GM21576 (cell line): ENCODE results near the gene BMPR1A.
"Not testable (repeated sequence)": the region's sequence is repeated elsewhere in the genome, so short reads cannot be mapped to it uniquely, and the experiment has no call there.

ENCODE experiments used
- ATAC-seq: cut with Tn5 transposase; IDR thresholded peaks from one replicate; pipeline ENCODE4 v1.9.1; 2021; ENCODE audit warnings: mild to moderate bottlenecking, moderate library complexity; ENCODE audit not compliant: unreplicated experiment

BMPR1A gene

DNA sequence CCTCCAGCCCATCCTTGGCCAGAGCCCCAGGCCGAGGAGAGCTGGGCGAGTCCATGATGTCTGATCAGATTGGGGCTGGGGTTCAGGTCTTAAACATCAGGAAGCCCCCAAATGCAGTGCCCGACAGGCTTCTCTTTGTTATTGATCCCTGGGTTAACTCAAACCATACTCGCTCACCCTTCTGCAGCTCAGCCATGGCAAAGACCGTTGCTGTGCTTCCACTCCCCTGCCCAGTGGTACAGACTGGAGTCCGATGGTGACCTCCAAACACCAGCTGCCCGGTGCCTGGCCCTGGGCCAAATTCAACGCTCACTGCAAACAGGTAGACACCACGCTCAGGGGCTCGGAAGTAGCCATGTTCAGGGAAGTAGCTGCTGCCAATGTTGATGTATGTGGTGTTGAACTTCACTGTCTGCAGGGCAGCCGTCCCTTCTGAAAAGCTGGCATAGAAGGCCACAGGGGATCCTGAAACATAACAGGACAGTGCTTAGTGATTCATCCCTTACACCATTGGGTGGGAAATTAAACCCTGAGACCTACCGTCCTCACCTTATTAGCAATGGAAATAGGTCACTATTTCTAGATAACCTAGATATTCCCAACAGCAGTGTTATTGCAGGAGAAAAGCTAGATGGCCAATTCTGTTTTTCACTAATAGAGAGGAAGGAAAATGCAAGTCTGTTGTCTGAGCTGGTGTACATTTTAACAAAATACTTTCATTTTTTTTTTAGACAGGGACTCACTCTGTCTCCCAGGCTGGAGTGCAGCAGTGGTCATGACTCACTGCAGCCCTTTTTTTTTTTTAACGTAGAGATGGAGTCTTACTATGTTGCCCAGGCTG lies 180.5 kb downstream of the BMPR1A start:
- ATAC-seq = no peak

DNA sequence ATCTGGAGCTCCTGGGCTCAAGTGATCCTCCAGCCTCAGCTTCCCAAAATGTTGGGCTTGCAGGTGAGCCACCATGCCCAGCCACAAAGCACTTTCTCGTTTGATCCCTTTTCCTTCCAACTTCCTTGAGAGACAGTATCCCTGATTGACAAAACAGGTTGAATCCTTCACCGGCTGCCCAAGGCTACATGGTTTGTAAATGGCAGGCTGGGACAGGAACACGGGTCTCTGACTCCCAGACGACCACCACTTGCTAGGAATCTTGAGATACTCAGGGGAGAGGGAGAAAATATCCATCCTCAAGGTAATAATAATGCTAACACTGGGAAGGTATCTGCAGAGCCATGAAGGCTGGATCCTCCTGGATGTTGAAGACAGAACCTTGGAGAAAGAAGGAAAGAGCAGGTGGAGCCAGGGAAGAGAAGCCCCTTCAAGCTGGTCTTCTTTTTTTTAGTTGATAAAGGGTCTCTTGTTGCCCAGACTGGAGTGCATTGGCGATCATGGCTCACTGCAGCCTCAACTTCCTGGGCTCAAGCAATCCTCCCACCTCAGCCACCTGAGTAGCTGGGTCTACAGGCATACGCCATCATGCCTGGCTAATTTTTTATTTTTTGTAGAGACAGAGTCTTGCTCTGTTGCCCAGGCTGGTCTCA lies 181.2 kb downstream of the BMPR1A start:
- ATAC-seq = no peak

DNA sequence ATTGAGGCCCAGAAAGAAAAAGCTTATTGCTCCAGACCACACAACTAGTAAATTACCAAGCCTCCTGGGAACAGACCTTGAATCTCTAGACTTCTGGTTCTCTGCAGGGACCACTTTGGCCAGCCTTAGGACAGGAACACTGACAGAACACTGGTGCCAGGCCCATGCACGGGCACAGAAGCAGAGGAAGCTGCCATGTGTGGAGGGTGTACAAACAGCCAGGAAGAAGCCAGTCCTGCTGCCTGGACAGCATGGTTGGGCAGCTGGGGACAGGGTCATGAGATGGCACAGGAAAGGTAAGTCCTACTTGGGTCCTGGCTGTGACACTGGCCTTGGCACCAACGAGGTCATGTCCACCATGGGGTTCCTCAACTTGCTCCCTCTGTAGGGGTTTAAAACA lies 181.8 kb downstream of the BMPR1A start:
- no peak for ATAC-seq

DNA sequence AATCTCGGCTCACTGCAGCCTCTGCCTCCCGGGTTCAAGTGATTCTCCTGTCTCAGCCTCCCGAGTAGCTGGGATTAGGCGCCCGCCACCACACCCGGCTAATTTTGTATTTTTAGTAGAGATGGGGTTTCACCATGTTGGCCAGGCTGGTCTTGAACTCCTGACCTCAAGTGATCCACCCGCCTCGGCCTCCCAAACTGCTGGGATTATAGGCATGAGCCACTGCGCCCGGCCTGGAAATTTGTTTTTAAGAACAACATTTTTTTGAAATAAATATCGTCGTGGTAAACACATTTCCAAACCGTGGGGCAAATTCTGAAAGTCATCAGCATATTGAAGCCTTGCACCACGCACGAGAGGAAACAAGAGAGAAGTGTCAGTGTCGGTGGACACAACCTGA lies 183.7 kb downstream of the BMPR1A start:
- not testable (repeated sequence) for ATAC-seq

DNA sequence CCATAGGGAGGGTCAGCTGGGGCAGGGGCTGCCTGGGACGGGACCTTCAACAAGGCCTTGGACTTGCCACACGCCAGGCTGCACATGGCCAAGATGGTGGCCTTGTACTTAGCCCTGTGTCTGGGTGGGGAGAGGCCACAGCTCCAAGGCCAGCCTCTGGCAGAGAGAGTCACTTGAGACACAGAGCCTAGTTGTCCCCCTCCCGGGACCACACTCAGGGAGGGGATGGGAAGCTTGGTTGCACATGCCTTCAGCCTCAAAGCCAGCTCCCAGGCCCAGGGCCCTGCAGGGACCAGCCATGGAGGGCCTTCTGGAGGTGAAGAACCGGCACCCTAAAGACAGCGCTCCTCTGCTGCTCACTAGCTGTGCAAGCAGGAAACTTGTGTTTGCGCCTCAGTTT lies 184.3 kb downstream of the BMPR1A start:
- no peak for ATAC-seq

DNA sequence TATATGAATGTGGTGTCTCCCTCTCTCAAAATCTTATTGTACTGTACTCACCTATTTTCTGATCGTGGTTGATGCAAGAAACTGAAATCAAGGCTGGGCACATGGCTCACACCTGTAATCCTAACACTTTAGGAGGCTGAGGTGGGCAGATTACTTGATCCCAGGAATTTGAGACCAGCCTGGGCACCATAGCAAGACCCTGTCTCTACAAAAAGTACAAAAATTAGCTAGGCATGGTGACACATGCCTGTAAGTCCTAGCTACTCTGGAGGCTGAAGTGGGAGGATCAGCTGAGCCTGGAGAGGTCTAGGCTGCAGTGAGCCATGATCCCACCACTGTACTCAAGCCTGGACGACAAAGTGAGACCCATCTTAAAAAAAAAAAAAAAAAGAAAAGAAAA lies 185.0 kb downstream of the BMPR1A start:
- ATAC-seq = no peak

DNA sequence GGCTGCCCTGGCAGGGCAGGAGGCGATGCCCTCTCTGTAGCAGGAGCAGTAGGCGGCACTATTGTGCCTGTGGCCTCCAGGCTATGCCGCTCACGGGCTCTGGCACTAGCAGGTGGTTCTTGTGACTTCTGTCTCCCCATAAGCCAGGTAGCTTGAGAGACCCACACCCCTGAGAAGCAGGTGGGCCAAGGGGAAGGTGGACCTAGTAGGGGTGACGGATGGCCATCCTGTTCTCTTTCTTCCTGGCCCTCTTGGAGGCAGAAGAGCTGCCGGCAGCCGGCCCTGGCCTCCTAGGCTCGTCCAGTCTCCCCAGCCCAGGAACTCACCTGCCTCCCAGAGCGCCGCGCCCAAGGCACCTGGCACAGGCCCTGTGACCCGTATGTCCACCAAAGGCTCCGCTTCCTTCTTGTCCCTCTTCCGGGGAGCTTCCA lies 185.6 kb downstream of the BMPR1A start:
- ATAC-seq = no peak

DNA sequence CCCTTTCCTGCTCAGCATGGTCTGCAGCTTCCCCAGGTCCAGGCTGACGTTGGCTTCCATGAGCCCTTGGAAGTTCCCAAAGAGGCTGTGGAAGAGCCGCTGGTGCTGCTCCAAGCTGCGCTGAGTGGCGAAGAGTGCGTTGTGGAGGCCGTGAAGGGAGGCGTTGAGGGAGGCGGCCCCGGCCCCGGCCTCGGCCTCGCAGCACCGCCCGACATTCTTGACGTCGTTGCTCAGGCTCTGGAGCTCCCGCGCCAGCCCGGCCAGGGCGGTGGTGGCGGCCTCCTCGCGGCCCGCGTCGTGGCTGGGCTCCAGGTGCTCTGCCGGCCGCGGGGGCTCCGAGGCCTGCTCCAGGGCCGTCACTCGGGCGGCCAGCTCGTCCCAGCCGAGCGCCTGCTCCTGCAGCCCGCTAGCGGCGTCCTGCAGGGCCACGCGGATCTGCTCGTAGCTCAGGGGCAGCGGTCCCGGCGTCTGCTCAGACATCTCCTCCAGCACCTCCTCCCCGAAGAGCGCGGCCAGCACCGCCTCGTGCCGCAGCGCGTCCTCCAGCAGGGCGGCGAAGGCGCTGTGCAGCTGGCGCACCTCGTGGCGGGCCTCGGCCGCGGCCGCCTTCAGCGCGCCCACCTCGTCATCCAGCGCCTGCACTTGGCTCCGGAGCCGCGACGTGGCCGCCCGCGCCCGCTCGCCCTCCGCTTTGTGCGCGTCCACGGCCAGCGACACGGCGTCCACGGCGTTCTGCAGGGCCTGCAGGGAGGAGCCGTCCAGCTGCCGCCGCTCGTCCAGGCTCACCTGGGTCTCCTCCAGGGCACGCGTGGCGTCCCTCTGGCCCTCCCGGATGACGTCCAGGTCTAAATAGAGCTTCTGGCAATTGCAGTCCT lies 186.3 kb downstream of the BMPR1A start:
- ATAC-seq = no peak

DNA sequence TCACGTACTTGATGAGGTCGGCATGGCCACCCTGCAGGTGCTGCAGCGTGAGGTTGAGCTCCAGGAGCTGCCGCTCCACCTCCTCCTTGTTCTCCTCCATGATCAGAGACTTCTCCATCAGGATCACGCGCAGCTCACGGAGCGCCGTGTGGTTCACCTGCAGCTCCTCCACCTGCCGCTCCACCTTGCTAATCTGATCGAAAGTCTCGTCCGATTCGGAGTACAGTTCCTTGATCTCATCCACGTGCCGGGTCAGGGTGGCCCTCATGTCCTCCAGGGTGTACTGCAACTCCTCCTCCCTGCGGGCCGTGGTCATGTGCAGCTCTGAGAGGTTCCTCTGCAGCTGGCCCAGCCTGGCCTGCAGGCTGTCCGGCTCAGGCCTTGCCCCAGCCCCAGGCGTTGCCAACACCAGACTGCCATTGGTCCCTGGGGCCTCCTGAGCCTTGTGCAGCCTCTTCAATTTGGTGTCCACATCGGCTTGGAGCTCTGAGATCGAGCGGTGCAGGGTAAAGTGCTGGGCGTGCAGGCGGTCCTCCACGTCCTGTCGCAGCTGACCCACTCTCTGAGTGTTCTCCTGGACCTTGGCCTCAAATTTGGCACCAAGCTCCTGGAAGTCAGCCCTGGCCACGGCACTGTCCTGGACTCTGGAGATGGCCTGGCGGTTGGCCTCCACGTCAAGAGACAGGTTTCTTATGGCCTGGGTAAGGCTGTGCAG lies 187.1 kb downstream of the BMPR1A start:
- no peak for ATAC-seq

DNA sequence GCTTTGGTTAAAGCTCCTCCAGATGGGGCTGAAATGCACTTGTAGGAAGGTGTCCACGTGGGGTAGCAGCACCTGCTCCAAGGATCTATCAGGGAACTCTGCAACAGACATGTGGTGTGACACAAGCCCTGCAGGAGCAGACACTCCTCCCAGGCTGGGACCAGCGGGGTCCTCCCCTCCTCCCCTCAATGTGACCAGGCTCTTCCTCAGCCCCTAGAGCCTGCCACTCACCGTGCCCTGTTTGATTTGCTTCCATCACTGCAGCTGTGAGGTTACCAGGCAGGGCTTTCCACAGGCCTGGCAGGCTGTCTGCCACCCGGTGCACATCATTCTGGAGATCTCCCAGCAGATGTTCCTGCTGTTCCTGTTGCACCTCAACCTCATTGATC lies 187.6 kb downstream of the BMPR1A start:
- ATAC-seq = no peak

DNA sequence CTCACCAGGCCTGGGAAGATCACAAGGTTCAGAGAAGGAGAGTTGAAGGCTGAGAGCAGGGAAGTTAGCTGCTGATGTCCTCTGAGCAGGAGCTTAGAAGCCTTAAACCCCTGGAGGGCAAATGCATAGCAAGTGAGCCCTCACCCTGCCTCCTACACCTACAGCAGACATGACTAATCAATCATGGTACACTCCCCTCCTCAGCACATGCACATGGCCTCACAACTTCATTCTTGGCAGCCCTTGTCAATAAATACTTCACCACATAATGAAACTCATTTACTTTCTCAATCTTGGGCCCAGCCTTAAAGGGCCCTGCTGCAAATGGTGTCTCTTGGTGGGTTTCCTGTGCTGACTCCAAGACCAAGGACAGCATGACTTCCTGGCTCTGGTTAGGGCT lies 188.1 kb downstream of the BMPR1A start:
- ATAC-seq = no peak

DNA sequence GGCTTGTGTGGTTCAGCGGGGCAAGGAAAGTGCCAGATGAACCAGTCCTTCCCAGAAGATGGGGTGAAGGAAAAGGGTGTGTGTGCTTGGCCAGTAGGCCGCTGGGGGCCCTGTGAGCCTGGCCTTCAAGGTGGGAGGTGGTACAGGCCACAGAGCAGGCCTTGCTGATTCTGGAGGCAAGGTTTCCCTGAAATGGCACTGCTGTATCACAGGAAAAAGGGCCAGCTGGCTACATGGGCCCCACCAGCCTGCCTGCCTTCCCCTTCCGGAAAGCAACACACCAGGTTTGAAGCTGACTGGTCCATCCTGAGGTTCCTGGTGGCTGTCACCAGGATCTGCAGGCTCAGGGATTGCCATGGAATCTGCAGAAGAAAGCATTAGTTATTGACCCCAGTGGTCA lies 188.5 kb downstream of the BMPR1A start:
- ATAC-seq = no peak

DNA sequence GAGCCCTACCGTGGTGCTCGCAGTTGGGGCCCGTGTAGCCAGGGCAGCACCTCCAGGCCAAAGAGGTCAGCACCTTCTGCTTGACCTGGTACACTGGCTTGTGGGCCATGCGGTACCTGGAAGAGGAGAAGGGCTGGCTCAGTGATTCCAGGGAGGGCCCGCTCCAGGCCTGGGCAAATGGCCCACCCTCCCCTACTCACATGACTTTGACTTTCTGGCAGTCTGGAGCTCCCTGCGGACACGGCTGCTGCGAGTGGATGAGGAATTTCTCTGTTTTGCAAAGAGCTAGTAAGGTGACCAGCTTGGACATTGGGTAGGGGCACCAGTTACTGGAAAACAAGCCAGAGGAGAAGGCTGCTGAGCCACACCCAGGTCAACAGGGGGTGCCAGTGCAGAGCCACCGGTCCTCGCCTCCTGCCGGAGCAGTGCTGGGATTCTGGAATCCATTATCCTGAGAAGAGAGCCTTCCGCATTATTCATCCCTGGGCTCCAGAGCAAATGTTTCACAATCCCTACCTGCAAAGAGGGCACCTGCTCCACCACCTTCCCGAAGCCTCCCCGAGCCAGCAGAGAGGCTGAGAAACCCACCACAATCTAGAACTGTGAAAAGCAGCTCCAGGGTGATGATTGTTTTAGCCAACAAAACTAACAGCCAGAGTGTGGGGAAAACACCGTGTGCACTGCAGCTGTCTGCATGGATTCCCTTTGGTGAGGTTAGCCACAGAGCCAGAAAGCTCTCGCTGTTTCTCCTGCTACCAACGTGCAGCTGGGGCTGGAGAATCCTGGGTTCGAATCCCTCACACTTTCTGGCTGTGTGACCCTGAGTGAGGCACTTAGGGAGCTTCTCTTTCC lies 189.2 kb downstream of the BMPR1A start:
- no peak for ATAC-seq

DNA sequence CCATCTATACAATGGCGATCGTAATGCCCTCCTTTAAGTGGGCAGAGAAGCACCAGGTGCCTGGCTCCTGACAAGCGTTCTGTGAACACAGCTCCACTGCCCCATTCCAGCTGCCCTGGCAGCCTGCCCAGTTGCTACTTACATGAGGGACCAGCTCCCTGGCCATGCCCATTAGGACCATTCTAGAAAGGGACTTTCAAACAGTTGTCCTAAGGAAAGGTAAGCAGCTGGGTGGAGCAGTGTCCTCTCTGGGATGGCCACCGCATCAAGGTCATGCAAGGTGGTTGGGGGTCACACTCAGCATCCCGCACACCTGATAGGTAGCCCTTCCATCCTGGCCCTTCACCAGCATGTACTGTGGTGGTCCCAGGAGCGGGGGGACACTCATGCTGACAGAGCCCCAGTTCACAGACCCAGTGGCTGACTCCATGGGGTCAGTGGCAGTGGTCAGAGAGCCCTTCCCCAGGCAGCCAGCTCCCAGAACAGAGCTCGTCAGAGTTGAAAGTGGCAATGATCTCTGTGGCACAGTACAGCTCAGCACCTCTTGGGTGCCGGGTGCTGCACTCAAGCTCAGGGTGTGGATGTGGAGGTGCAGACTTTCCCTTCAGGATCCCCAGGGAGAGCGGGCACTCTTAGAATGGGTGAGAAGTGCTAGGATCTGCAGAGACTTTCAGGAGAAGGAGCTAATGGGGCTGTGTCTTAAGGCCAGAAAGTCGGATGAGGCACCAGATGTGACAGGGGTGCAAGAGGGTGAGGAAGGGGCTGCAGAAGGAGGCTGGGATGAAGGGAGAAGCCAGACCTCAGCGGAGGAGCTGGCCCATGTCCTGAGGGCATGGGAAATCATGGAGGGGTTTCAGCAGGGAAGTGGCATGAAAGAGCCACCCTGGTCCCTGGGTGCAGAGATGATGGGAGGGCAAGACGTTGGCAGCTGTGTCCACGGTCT lies 190.1 kb downstream of the BMPR1A start:
- no peak for ATAC-seq

DNA sequence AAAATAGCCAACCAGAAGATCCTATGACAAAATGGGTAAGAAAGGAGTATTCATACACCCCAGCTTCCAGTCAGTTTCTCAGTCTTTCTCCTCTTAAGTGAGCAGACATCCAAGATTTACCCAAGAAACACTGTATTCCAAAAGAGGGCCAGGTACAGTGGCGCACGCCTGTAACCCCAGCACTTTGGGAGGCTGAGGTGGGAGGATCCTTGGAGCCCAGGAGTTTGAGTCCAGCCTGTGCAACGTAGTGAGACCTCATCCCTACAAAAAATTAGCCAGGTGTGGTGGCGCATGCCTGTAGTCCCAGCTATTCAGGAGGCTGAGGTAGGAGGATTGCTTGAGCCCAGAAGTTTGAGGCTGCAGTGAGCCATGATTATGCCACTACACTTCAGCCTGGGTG lies 191.4 kb downstream of the BMPR1A start:
- not testable (repeated sequence) for ATAC-seq

DNA sequence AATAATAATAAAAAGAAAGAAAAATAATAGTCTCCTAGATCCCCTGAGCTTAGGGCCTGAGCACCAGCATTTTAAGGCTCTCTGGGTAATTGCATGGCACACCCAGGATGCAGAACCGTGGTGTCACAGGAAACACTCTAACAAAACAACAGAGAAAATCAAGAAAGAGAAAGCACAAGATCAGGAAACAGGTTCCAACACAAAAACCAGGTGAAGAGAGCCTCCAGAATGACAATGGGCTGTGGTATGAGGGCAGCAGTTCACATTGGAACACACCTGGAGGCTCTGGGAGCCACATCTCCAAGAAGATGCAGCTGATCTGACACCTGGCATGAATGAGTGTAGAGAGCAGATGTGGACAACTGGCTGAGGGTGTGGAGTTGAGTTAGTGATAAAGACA lies 193.9 kb downstream of the BMPR1A start:
- ATAC-seq = no peak

DNA sequence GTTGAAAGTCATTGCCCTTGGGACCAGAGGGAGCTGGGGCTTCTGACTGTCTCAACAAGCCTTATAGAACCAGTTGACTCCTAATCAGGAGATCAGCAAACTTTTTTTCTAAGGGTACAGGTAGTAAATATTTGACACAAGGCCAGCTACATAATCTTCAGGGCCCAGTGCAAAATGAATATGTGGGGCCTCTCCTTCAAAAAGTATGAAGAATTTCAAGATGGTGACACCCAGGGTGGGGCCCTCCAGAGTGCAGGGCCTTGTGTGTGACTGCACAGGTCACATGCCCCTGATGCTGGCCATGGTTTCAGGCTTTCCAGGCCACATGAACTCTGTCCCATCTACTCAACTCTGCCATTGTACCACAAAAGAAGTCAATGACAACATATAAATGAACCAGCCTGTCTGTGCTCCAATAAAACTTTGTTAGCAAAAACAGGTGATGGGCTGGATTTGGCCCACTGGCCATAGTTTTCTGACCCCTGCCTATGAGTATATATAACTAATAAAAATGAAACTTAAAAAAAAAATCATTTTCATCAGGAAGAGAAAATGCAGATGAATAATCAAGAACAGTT lies 194.9 kb downstream of the BMPR1A start:
- ATAC-seq = no peak

DNA sequence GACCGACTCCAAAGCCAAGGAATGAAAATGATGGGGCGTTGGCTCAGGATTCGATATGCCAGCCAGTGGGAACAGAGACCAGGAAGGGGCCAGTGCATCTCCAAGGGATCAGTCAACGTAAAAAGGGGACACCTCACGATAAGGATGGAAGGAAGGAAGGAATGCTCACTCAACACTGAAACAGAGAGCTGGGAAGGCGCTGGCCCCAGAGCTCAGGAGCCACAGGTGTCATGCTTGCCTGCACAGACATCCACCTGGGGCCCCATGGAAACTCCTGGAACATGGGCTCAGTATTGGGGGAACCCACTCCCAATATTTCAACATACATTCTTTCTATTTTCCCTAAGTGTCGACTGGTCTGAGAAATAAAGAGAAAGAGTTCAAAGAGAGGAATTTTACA lies 195.7 kb downstream of the BMPR1A start:
- ATAC-seq = no peak

DNA sequence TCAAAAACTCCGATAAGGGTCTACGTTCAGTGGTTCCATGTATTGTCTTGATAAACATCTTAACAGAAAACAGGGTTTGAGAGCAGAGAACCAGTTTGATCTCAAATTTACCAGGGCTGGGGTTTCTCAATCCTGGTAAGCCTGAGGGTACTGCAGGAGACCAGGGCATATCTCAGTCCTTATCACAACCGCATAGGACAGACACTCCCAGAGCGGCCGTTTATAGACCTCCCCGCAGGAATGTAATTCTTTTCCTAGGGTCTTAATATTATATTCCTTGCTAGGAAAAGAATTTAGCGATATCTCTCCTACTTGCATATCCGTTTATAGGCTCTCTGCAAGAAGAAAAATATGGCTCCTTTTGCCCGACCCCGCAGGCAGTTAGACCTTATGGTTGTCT lies 196.3 kb downstream of the BMPR1A start:
- ATAC-seq = not testable (repeated sequence)
